Stimulated activated CD4-positive, alpha-beta T cell treated with anti-CD3 and anti-CD28 coated beads, Interleukin-4, amount 100 ng/mL, for 1 hour (primary cell): ENCODE measurements around the gene TPPP.
"Not testable (repeated sequence)": the region's sequence is repeated elsewhere in the genome, so short reads cannot be mapped to it uniquely, and the experiment has no call there.

ENCODE experiments used
- DNase-seq: peaks from one replicate; pipeline ENCODE4 v3.0.0-alpha.2; 2020

Gene TPPP

GRCh38 chr5:692529-693041 lies 567 bp downstream of the TPPP start:
- not testable (repeated sequence) for DNase-seq

- DNase-seq: no peak
Measured at GRCh38 chr5:691817-692528, 1.2 kb downstream of the TPPP start.

GRCh38 chr5:691049-691448 lies 2.1 kb downstream of the TPPP start:
- not testable (repeated sequence) for DNase-seq

- DNase-seq: not testable (repeated sequence)
Measured at GRCh38 chr5:690293-690692, 2.9 kb downstream of the TPPP start.

- DNase-seq: not testable (repeated sequence)
Measured at GRCh38 chr5:688348-689010, 4.7 kb downstream of the TPPP start.

- DNase-seq: not testable (repeated sequence)
Measured at GRCh38 chr5:686936-687335, 6.2 kb downstream of the TPPP start.

GRCh38 chr5:686172-686523 lies 7.0 kb downstream of the TPPP start:
- DNase-seq: not testable (repeated sequence)

- no peak for DNase-seq
Measured at GRCh38 chr5:685262-686171, 7.6 kb downstream of the TPPP start.

- no peak for DNase-seq
Measured at GRCh38 chr5:684751-685216, 8.4 kb downstream of the TPPP start.

GRCh38 chr5:683551-684481 lies 9.3 kb downstream of the TPPP start:
- no peak for DNase-seq

GRCh38 chr5:682651-683358 lies 10.3 kb downstream of the TPPP start:
- DNase-seq: not testable (repeated sequence)

GRCh38 chr5:682216-682615 lies 10.9 kb downstream of the TPPP start:
- DNase-seq: not testable (repeated sequence)

GRCh38 chr5:681317-682191 lies 11.6 kb downstream of the TPPP start:
- not testable (repeated sequence) for DNase-seq

- DNase-seq: not testable (repeated sequence)
Measured at GRCh38 chr5:680836-681235, 12.3 kb downstream of the TPPP start.

GRCh38 chr5:680118-680795 lies 12.9 kb downstream of the TPPP start:
- DNase-seq: not testable (repeated sequence)

- DNase-seq: not testable (repeated sequence)
Measured at GRCh38 chr5:679166-679895, 13.8 kb downstream of the TPPP start.

GRCh38 chr5:678521-678920 lies 14.6 kb downstream of the TPPP start:
- DNase-seq: not testable (repeated sequence)

- no peak for DNase-seq
Measured at GRCh38 chr5:677131-678101, 15.7 kb downstream of the TPPP start.
